Ishikawa (cell line): ENCODE results near the gene CCZ1B.
"Not testable (repeated sequence)": the region's sequence is repeated elsewhere in the genome, so short reads cannot be mapped to it uniquely, and the experiment has no call there.

Experiments
- CEBPB ChIP-seq: IDR thresholded peaks from 2 replicates; pipeline ENCODE4 v1.6.1; 2012
- CREB1 ChIP-seq: IDR thresholded peaks from 2 replicates; pipeline ENCODE4 v1.6.1; 2012; ENCODE audit warnings: low read depth
- EGR1 ChIP-seq: IDR thresholded peaks from 2 replicates; pipeline ENCODE4 v1.6.1; 2012
- EP300 ChIP-seq: IDR thresholded peaks from 2 replicates; pipeline ENCODE4 v1.6.1; 2012; ENCODE audit warnings: borderline replicate concordance
- FOXM1 ChIP-seq: IDR thresholded peaks from 2 replicates; pipeline ENCODE4 v1.6.1; 2012; ENCODE audit warnings: low read depth, borderline replicate concordance
- NFIC ChIP-seq: IDR thresholded peaks from 2 replicates; pipeline ENCODE4 v1.6.1; 2012
- RAD21 ChIP-seq: IDR thresholded peaks from 2 replicates; pipeline ENCODE4 v1.6.1; 2012; ENCODE audit warnings: low read depth
- REST ChIP-seq: IDR thresholded peaks from 2 replicates; pipeline ENCODE4 v1.6.1; 2012; ENCODE audit warnings: low read depth, mild to moderate bottlenecking
- TAF1 ChIP-seq: IDR thresholded peaks from 2 replicates; pipeline ENCODE4 v1.6.1; 2012; ENCODE audit warnings: low read depth, mild to moderate bottlenecking
- TCF12 ChIP-seq: IDR thresholded peaks from 2 replicates; pipeline ENCODE4 v1.6.1; 2012; ENCODE audit warnings: low read depth
- TEAD4 ChIP-seq: IDR thresholded peaks from 2 replicates; pipeline ENCODE4 v1.6.1; 2012
- YY1 ChIP-seq: IDR thresholded peaks from 2 replicates; pipeline ENCODE4 v1.6.1; 2012; ENCODE audit warnings: low read depth
- ZBTB7A ChIP-seq: IDR thresholded peaks from 2 replicates; pipeline ENCODE4 v1.6.1; 2012; ENCODE audit warnings: low read depth
- TF ChIP-seq, protein P1 (sequence below): IDR thresholded peaks from 2 replicates; pipeline ENCODE4 v1.6.1; 2012
- TF ChIP-seq, protein P2 (sequence below): IDR thresholded peaks from 2 replicates; pipeline ENCODE4 v1.6.1; 2012

Gene CCZ1B

GRCh38 chr7:6826151-6826550 is at the start of gene CCZ1B:
Gene CCZ1B, minus strand, starts transcription at chr7:6826275. Its CDS starts 78 bp downstream, at chr7:6826197.
- TF ChIP-seq CREB1, result peak; percentile 43; the same call in 1 of the 2 replicates
- TF ChIP-seq YY1, result 0 out of 2 replicates have a peak, but pooled peaks have one; percentile 40
- TF ChIP-seq EGR1, result 0 out of 2 replicates have a peak, but pooled peaks have one; percentile 49
- TF ChIP-seq TAF1, result peak; percentile 60
- TF ChIP-seq, protein P1, sequence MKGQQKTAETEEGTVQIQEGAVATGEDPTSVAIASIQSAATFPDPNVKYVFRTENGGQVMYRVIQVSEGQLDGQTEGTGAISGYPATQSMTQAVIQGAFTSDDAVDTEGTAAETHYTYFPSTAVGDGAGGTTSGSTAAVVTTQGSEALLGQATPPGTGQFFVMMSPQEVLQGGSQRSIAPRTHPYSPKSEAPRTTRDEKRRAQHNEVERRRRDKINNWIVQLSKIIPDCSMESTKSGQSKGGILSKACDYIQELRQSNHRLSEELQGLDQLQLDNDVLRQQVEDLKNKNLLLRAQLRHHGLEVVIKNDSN, result peak; percentile 18; the same call in 1 of the 2 replicates
- 0 out of 2 replicates have a peak, but pooled peaks have one; percentile 41 for TF ChIP-seq TCF12
- TF ChIP-seq, protein P2, sequence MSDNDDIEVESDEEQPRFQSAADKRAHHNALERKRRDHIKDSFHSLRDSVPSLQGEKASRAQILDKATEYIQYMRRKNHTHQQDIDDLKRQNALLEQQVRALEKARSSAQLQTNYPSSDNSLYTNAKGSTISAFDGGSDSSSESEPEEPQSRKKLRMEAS, result peak; percentile 63

DNA sequence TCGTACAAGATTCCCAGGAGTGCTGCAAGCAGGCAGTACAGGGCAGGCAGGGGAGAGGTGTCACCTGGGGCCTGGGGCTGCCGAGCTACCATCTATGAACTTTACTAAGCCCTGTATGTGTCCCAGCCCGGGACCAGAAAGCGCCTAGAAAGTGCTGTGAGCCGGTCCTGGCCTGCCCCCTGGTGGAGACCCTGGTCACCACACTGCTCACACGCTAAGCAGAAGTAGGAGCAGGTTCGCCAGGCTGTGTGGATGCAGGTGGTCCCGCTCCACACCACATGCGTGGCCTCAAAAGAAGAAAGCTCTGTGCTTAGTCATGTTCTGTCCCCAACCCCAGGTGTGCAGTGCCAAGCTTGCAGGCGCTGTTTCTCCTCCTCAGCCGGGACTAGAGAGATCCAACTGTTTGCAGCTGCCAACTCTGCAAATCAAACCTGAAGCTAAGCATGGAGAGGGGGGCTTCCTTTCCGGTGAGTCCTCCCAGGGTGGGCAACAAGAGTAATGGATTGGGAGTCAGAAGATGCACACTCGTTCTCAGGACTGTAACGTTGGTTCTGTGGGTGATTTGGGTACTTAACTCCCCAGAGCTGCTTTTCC is 31.7 kb upstream of the CCZ1B start:
- peak; percentile 78 for TF ChIP-seq RAD21

DNA sequence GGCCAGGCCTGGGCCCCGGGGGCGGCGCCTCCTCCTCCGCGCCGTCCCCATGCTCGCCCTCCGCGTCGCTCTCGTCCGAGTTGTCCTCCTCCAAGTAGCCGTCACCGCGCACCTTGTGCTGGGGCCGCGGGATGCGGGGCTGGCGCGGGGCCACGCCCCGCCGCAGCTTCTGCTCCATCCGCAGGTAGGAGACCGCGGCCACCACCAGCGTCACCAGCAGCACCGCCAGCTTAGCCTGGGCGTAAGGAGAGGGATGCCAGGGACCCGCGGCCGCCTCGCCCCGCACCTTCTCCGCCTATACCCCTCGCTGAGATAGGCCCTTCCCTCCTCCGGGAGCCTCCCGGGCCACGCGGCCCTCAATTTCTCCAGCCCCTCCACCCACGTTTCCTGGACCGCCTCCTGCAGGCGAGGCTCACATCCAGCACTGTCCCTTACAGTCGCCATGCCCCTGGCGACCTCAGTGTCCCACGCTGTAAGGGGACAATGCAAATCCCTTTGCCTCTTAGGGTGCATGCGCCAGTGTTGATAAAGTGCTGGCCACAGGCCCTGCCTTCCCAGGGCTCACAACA is 29.6 kb upstream of the CCZ1B start:
- TF ChIP-seq, protein P2, result 0 out of 2 replicates have a peak, but pooled peaks have one; percentile 24

DNA sequence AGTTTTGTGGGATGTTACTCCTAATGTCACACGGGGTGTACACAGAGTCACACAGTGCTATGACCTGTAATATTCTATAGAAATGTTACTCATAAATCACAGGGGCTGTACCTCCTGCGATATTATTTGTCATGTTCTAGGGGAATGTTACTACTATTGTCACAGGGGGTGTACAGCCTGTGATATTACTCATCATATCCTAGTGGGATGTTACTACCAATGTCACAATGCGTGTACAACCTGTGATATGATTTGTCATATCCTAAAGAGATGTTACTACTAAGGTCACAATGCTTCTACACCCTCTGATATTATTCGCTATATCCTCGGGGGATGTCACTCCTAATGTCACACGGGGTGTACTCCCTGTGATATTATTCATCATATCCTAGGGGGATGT is 7.6 kb upstream of the CCZ1B start:
- TF ChIP-seq TAF1 (no peak), YY1 (no peak), FOXM1 (no peak), TCF12 (no peak), ZBTB7A (no peak), CREB1 (no peak), CEBPB (no peak), REST (no peak), EGR1 (no peak), TEAD4 (no peak)
- TF ChIP-seq, protein P2, result no peak
- TF ChIP-seq, protein P1, result no peak

DNA sequence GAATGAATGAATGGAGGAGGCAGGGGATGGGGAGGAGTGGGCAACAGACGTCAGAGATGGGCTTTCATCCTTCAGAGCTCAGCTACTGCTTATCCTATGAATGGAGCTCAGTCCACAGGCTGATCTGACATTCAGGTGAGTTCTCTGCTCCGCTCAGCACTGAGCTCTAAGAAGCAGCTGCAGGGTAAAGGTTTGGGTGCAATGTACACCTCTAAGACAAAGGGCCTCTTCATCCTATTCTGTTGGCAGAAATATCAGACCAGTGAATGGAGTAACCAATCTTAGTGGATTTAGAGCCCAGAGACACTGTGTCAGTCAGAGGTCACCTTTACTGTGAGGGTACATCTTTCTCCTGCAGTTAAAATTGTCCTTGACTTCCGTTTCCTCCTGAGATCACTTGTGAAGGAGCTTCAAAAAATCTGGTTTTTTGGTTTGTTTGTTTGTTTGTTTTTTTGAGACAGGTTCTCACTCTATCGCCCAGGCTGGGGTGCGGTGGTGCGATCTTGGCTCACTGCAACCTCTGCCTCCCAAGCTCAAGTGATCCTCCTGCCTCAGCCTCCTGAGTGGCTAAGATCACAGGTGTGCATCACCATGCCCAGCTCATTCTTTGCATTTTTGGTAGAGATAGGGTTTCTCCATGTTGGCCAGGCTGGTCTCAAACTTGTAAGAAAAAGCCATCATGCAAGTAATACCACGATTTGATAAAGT is 5.1 kb upstream of the CCZ1B start:
- TF ChIP-seq CREB1, result no peak
- TF ChIP-seq, protein P1, result no peak
- no peak for TF ChIP-seq TAF1
- TF ChIP-seq, protein P2, result no peak
- no peak for TF ChIP-seq EGR1
- TF ChIP-seq FOXM1, result no peak
- no peak for TF ChIP-seq NFIC
- TF ChIP-seq ZBTB7A, result no peak
- no peak for TF ChIP-seq RAD21
- TF ChIP-seq CEBPB, result no peak
- TF ChIP-seq TEAD4, result no peak
- TF ChIP-seq YY1, result no peak
- TF ChIP-seq EP300, result no peak
- no peak for TF ChIP-seq REST
- no peak for TF ChIP-seq TCF12

DNA sequence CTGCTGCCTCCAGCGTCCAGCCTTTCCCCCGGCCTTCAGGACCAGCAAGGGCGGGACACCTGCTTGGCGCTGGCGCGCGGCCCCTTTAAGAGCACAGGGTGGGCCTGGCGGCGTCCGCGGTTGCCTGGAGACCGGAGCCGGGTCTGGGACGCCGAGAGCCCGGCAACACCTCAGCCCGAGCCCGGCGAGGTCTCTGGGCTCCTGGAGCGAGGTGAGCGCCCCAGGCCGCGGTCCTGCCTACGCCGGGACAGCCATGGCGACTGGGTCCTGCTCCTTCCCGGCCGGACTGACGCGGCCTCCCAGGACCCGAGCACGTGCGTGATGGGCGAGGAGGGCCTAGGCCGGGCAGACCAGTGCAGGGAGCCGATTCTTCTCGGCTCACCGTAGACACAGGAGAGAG is 72.1 kb downstream of the CCZ1B start, which contains the start of gene RSPH10B2:
RSPH10B2 (plus strand) TSS at position 140 of the 400 bp plus-strand sequence. CDS start 3,575 bp downstream, outside the sequence.
- not testable (repeated sequence) for TF ChIP-seq FOXM1, TAF1
- TF ChIP-seq, protein P1, result not testable (repeated sequence)
